SU-DHL-6 (cell line): ENCODE measurements around the gene SLC30A2.

Source experiments
- CTCF ChIP-seq: fragments of 200-600 bp; sonication (generic); IDR thresholded peaks from one replicate; pipeline ENCODE4 v1.5.1; 2017; ENCODE audit warnings: antibody characterized with exemption, mild to moderate bottlenecking, low read length, moderate library complexity; ENCODE audit not compliant: insufficient read depth, poor library complexity, severe bottlenecking
- EZH2phosphoT487 ChIP-seq: fragments of 200-600 bp; sonication (generic), shearing (Covaris generic); conservative IDR thresholded peaks from 2 replicates; pipeline ENCODE4 v1.6.1; 2018; ENCODE audit warnings: mild to moderate bottlenecking, antibody characterized with exemption, low read length, moderate library complexity, mixed read lengths

GRCh38 chr1:26010825-26011224, 35.1 kb downstream of the SLC30A2 start:
- TF ChIP-seq CTCF (no peak), EZH2phosphoT487 (no peak)
